Measurements from ENCODE around the gene SYT7.

DNA sequence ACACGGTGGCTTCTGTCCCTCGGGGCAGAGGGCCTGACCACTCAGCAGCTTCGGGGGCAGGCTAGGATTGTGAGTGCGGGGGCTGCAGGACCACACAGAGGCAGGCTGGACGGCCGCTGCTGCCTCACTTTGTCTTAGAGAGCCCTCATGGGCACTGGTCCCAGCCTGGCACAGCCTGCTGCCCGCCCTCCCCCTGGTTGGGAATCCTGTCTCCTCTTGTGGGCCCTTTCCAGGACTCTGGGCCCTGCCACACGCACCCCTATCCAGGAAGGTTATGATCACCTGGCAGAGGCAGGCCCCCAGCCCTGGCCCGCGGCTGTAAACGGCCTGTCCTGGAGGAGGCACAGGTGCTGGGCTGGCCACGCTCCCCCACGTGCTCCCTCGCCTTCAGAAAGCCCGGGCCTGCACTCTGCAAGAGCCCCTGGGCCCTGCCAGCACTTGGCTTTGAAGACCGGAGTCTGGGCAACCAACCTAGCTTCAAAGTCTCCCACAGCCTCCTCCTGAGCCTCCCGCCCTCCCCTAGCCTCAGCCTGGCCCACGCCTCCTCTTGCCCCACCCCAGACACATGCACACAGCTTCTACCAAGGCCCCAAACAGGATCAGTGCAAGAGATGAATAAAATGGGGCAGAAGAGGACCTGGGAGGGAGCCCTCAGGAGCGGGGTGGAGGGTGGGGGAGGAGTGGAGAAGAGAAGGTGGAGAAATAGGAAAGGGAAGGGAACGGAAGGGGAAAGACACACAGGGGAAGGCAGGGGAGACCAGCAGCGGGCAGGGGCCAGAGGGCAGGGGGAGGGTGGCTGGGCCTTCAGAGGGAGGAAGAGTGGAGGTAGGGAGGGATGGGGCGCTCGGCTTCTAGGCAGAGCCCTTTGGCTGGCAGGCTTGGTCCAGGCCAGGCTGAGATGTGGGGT, 31.0 kb downstream of the SYT7 start:
- TF ChIP-seq, protein P1, sequence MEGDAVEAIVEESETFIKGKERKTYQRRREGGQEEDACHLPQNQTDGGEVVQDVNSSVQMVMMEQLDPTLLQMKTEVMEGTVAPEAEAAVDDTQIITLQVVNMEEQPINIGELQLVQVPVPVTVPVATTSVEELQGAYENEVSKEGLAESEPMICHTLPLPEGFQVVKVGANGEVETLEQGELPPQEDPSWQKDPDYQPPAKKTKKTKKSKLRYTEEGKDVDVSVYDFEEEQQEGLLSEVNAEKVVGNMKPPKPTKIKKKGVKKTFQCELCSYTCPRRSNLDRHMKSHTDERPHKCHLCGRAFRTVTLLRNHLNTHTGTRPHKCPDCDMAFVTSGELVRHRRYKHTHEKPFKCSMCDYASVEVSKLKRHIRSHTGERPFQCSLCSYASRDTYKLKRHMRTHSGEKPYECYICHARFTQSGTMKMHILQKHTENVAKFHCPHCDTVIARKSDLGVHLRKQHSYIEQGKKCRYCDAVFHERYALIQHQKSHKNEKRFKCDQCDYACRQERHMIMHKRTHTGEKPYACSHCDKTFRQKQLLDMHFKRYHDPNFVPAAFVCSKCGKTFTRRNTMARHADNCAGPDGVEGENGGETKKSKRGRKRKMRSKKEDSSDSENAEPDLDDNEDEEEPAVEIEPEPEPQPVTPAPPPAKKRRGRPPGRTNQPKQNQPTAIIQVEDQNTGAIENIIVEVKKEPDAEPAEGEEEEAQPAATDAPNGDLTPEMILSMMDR (IDR thresholded peaks at IDR 0.05): no peak
- TF ChIP-seq POLR2A (IDR thresholded peaks at IDR 0.05): no peak
